ENCODE data around the gene ANXA7.
"Not testable (repeated sequence)": the region's sequence is repeated elsewhere in the genome, so short reads cannot be mapped to it uniquely, and the experiment has no call there.

Gene ANXA7

DNA sequence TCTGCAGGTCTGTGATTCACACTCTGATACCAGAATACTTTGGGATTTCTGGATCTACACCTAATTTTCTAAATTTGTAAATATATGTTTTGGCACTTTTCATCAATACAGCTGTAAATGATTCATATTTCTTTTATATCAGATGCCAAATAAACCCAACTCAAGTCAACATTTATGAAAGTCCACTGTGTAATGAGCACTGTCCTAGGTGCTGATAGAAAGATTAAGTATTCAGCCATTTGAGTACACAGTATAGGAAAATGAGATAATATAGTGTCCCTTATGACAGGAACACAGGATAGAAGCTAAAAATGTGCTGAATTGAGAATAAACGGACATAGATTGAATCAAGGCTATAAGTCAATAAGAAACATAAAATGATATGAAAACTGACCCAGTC is 6.4 kb downstream of the ANXA7 start:
- no peak for DNase-seq

DNA sequence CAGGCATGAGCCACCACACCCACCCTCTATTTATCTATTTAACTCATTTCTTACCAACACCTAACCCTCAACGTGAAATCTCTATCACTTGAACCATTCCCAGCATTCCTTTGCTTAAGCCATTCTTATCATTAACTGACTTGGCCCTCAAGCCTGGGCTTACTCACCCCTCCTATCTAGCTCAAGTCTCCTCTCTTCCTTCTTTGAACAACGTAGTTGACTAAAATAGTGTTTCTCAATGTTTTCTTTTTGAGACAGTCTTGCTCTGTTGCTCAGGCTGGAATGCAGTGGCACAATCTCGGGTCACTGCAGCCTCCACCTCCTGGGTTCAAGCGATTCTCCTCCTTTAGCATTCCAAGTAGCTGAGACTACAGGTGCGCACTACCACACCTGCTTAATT is 7.0 kb downstream of the ANXA7 start:
- no peak for DNase-seq

DNA sequence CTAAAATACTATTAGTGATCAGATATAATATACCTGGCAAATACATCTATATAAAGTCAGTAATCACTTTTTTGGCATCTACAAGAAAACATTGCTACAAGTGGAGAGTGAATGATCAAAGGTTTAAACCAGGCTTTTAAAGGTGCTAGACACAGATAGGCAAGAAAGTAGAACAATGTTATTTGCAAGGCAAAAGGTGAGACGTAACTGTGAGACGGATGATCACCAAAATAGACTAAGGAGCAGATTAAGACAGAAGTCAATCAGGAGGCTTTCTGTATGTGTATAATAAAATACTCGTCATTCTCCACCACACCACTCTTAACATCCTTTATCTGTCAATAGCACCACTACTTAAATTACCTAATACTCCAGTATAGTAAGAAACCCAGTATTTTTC is 8.3 kb downstream of the ANXA7 start:
- DNase-seq: no peak

DNA sequence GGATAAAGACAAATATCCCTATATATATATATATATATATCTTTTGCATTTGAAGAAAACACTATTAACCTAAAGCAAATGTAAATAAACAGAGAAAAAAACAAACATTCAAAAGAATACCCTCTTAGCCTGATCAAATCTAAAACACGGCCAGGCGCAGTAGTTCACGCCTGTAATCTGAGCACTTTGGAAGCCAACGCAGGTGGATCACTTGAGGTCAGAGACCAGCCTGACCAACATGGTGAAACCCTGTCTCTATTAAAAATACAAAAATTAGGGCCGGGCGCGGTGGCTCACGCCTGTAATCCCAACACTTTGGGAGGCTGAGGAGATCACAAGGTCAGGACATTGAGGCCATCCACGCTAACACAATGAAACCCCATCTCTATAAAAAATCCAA is 9.2 kb downstream of the ANXA7 start:
- no peak for DNase-seq

DNA sequence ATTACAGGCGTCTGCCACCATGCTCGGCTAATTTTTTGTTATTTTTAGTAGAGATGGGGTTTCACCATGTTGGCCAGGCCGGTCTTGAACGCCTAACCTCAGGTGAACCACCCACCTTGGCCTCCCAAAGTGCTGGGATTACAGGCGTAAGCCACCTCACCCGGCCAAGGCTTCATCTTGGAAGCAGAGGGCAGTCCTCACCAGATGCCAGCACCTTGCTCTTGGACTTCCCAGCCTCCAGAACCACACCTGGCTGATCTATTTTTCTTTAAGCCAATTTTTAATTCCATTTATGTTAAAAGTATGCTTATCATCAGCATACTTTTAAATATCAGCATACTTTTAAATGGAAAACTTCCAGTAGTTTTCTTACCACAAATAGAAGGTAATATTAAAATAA is 12.2 kb downstream of the ANXA7 start:
- DNase-seq: no peak

DNA sequence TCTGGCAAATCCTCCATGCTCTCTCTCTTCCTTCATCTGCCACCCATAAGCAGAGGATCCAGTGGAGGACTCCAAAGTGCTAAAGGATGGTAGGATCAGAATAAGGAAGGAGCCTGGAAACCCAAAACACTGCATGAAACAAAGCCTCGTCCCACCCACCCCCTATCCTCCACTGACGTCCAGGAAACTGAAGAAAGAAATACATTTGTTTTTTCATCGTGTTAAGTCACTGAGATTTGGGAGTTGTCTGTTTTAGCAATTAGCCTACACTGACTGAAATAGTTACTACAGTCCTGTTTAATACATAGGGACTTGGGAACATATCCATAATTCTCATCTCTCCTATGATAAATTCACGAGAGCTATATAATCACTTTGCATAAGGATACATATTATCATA is 14.8 kb downstream of the ANXA7 start:
- DNase-seq: no peak

DNA sequence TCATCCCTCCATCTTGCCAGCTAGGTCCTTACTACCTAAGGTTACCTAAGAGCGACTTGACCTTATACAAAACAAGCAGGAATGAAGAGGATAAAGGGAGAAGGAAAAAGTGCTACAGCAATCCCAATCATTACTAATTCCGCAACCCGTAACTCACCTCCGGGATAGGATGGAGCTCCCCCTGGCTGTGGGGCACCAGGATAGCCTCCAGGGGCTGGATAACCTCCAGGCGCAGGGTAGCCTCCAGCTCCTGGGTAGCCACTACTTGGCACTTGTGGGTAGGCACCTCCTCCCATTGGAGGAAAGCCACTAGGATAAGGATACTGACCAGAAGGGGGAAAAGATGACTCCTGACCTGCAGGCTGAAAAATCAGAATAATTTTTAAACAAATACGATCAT is 15.8 kb downstream of the ANXA7 start:
- no peak for DNase-seq

DNA sequence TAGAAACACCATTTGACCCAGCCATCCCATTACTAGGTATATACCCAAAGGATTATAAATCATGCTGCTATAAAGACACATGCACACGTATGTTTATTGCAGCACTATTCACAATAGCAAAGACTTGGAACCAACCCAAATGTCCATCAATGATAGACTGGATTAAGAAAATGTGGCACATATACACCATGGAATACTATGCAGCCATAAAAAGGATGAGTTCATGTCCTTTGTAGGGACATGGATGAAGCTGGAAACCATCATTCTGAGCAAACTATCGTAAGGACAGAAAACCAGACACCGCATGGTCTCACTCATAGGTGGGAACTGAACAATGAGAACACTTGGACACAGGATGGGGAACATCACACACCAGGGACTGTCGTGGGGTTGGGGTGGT is 19.5 kb downstream of the ANXA7 start:
- DNase-seq: not testable (repeated sequence)

DNA sequence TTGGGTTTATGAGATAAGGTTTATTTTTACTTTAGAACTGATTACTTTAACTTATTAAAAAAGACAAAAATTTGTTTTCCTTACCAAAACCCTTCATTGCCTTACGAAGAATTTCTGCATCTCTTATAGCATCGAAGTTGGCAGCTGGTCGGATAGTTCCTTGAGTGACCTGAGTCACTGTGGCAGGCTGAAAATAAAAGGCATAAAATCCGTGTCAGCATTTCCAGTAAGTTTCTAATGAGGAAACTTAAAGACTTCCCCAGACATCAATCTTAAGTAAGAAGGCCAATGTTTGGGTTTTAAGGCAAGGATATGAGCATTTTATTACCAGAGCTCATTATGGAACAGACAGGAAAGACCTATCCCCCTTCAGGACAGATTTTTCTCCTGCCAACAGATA is 25.6 kb downstream of the ANXA7 start:
- DNase-seq: no peak

DNA sequence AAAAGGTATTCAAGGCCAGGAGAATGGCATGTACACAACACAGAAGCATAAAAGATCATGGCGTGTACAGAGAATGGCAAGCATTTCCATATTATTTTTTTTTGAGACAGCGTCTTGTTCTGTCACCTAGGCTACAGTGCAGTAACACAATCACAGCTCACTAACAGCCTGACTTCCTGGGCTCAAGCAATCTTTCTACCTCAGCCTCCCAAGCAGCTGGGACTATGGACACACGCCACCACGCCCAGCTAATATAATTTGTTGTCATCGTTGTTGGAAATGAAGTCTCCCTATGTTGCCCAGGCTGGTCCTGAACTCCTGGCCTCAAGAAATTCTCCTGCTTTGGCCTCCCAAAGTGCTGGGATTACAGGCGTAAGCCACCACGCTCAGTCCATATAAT is 27.3 kb downstream of the ANXA7 start:
- no peak for DNase-seq

DNA sequence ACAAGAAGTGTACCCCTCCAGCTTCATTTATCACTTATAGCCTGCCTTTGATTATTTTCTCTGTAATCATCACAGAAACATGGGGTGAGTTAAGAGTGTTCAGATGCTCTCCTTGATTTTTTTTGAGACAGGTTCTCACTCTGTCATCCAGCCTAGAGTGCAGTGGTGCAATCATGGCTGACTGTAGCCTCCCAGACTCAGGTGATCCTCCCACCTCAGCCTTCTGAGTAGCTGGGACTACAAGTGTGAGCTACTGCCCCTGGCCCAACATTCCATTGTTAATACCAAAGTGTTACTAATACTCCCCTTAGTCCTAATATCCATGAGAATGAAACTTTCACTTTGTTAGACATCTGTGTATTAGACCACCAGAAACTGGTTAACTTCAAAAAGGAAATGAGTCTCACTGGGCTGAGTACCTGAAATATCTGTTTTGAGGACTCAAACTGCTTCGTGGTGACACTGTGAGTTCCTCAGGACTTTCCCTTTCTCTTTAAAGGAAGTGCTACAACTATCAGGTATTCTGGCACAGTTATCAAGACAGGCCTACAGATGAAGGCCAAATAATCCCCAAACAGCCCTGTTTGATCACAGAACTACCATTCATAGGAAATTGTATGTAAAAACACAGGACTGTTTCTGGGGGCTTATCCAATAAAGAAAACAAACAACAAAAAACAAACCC is 34.7 kb downstream of the ANXA7 start:
- no peak for DNase-seq

DNA sequence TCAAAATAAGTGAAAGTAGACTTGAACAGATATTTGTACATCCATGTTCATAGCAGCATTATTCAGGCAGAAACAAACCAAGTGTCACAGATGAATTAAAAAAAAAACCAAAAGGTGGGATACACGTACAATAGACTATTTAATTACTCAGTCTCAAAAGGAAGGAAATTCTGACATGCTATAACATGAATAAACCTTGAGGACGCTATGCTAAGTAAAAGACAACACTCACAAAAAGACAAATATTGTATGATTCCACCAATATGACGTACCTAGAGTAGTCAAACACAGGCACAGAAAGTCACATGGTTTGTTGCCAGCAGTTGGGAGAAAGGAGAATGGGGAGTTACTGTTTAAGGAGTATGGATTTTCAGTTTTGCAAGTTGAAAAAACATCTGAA is 37.2 kb downstream of the ANXA7 start:
- no peak for DNase-seq

DNA sequence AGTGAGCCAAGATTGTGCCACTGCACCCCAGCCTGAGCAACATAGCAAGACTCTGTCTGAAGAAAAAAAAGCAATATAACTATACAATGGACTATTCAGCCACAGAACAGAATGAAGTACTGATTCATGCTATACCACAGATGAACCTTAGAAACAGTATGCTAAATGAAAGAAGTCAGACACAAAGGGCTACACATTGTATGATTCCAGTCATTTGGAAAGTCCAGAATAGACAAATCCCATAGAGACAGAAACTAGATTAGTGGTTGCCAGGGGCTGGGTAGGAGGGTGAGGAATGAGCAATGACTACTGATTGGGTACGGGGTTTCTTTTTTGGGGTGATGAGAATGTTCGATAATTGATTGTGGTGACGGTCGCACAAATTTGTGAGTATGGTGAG is 45.6 kb downstream of the ANXA7 start:
- no peak for DNase-seq

DNA sequence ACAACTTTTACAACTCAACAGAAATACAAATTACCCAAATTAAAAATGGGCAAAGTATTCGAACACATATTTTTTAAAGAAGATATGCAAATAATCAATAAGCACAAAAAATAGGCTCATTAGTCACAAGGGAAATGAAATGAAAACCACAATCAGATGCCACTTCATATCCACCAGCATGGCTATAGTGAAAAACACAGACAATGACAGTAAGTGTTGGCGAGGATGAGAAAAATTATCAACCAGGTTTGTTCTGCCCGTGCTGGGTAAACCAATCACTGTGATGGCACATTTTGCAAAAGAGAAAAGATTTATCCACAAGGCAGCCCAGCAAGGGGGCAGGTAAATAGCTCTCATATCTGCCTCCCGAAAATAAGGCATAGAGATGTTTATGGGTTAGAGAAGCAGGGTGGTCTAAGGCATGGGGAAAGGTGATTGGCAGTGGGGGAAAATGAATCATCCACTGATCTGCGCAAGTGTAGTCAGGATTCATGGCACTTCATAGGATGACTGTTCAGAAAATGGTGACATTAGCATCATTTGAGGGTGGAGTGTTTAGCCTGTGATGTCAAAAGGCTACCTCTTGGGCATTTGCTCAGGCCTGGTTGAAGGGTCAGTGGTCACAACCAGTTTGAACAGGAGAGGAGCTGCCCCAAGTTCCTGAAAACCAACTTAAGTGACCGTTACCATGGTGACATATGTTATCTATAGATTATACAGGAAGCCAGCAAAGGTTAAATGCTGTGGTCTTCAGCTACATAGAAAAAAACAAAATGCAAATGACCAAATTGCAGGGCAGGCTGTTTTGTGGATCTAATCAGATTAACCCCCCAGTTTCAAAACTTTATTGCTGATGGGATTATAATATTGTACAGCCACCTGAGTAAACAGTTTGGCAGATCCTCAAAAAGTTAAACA is 47.2 kb downstream of the ANXA7 start:
- DNase-seq: no peak

DNA sequence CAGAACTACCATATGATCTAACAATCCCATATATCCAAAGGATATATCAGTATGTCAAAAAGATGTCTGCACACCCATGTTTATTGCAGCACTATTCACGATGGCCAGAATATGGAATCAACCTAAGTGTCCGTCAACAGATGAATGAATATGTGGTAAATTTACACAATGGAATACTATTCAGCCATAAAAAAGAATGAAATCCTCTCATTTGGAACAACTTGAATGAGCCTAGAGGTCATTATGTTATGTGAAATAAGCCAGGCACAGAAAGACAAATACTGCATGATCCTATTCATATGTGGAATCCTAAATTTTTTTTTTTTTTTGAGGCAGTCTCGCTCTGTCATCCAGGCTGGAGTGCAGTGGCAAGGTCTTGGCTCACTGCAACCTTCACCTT is 48.9 kb downstream of the ANXA7 start:
- DNase-seq: no peak

DNA sequence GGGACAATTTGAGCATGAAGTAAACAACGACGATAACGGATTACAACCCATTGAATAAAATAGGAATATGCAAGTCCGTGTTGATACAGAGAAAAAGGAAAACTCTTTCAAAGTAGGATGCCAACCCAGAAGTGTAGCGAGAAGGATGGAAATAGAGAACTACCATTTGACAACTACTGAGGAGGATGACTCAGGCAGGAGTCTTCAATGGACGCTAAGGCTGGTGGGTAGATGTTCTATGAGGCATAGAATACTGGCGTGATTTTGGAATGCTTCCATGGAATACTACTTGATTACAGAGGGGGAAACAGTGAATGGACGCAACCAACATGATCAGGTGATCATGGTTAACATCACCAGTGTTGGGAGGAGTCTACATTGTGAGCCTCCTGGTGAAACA is 54.4 kb downstream of the ANXA7 start:
- no peak for DNase-seq

DNA sequence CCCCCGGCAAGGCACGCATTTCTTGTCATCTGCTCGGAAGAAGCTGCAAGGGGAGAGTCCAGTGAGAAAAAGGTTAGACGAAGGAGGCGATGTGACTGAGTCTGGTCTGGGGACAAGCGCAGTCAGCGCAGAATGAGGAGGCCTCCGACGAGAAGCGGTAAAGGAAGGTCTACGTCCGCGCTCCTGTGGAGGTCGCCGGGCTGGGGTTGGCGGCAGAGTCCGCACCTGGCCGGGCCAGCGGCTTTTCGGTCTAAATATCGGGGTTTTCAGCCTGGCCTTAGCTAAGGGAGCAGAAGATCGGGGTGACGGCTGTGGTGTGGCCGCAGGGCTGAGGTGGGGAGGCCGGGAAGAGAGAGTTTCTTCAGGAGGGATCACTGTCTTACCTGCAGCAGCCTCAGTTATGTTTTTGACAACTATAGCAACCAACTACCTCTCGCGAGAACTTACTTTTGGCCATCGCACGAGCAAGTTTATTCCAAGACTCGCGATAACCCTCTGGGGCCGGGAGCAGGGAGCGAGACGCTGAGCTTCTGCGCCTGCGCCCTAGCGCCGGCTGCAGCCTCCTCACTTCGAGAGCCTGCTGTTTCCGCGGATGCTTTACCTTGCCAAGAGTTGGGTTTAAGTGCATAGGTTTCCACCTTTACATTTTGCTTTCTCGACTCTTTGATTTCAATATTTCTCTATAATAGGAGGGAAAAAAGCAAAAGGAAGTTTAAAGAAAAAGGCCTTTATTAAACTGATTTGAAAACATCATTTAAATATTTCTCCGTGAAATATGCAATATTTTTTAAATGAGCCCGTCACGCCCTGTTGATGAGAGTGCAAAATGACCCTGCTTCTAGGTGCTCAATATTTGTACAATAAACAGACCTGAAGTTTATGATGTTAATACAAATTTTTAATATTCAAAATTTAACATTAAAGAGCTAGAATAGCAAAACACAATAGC is 55.3 kb downstream of the ANXA7 start, which contains the start of gene CFAP70:
CFAP70 (minus strand) TSS at position 534 of the 949 bp plus-strand sequence. CDS start 4,068 bp downstream, outside the sequence.
- peak; percentile 91 for DNase-seq

DNA sequence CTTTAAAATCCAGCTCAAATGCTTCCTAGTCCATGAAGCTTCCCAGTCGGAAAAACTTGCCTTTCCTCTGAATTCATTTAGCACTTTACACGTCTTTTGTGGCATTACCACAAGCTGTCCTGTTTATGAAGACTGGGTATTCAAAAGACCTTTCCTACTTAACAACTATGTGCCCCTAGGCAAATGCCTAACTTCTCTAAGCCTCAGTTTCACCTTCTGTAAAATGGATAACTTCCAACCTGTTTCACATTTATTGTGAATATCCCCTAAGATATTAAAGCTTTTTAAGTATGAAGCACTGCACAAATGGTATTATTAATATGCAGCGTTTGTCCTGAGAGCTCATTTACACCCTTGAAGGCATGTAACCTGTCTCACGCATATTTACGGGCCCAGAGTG is 56.0 kb downstream of the ANXA7 start:
- DNase-seq: no peak

DNA sequence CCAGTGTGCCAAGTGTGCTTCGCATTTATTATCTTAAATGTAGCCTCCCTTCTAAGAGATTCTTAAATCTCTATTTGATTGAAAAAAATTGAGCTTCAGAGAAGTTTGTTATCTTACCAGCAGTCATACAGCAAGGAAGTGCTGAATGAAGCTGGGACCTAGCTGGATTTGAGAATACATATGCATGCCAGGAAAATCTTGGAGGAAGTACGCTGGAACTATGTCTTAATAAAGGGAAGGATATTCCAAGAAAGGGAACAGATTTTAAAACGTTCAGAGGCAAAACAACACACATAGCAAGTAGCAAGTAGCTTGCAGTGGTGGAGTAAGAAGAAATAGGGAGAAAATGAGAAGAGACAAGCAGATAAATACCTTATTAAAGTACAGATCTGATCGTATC is 56.7 kb downstream of the ANXA7 start:
- DNase-seq: no peak

DNA sequence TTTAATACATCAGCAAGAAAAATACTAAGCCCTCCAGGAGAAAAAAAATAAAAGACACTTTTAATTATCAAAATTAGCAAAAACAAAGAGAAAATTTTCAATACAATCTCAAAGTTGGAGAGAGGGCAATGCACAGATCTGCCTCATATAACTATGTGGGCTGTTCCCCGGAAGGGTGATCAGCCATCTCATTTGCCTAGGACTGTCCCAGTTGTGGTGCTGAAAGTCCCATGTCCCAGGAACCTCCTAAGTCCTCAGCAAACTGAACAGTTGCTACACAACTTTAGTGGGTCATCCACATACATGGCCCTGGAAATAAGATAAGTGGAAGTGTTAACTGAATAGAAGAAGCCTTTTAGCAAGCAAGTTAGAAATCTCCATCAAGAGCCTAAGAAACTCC is 69.6 kb downstream of the ANXA7 start:
- DNase-seq: no peak

DNA sequence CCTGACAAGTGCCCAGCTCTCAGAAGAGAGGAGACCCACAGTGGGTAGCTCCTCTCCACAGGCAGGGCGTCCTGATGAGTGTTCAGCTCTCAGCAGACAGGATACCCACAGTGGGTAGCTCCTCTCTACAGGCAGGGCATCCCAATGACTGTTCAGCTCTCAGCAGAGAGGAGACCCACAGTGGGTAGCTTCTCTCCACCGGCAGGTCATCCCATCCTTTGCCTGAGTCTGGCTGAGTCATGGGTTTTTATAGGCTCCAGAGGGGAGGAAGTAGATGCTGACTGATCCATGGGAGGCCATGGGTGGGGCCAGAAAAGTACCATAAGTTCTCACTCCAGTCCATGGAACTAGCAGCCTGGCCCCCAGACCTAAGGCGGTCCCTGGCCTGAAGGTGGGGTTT is 73.7 kb downstream of the ANXA7 start:
- DNase-seq: no peak

DNA sequence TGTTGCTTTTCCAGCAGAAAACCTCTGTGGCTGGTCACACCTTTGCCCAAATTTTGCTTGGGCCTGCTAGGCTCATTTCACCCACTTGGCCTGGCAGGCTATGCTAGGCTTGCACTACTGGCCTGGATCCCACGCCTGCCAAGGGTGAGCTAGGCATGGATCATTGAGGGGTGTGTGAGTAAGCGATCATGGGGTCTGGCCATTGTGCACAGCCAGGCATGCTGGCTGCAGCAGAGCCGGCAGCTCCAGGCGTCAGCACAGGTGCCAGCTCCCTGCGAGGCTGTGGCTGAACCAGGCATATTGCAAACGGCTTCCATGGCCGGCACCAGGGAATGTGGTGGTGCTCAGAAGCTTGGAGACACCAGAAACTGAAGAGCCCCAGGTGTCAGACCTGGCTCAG is 74.4 kb downstream of the ANXA7 start:
- no peak for DNase-seq

DNA sequence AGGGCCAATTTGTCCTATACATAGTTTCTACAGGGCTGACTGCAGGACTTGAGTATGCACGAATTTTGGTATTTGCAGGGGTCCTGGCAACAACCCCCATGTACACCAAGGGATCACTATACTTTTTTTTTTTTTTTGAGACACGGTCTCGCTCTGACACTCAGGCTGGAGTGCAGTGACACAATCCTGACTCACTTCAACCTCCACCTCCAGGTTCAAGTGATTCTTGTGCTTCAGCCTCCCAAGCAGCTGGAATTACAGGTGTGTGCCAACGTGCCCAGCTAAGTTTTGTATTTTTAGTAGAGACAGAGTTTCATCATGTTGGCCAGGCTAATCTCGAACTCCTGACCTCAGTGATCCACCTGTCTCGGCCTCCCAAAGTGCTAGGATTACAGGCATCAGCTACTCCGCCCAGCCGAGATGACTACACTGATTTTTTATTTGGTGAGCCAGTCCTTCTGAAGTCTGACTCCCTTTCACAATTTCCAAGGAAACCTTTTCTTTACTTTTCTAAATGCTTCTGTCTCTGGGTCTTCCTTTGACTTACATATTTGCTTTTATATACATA is 75.0 kb downstream of the ANXA7 start:
- no peak for DNase-seq
